Measurements from ENCODE around the gene CHRDL1.

DNA sequence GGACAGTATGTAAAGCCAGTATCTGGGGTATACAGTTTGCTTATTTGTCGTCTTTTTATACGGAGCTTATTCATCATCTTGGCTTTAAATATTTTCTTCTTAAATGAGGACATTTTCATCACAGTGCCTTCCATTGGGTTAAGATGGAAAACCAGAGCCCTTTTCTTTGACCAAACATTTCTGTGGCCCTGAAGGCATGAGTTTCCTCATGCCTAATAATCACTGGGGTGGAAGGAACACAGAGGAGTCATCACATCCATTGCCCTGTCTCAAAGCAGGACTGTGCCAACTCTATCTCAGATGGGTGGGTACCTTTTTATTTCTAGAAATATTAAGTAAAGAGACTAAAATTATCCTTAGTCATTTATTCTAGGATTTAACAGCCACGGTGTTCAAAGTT is 40.0 kb downstream of the CHRDL1 start:
- TF ChIP-seq, protein P1, sequence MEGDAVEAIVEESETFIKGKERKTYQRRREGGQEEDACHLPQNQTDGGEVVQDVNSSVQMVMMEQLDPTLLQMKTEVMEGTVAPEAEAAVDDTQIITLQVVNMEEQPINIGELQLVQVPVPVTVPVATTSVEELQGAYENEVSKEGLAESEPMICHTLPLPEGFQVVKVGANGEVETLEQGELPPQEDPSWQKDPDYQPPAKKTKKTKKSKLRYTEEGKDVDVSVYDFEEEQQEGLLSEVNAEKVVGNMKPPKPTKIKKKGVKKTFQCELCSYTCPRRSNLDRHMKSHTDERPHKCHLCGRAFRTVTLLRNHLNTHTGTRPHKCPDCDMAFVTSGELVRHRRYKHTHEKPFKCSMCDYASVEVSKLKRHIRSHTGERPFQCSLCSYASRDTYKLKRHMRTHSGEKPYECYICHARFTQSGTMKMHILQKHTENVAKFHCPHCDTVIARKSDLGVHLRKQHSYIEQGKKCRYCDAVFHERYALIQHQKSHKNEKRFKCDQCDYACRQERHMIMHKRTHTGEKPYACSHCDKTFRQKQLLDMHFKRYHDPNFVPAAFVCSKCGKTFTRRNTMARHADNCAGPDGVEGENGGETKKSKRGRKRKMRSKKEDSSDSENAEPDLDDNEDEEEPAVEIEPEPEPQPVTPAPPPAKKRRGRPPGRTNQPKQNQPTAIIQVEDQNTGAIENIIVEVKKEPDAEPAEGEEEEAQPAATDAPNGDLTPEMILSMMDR (conservative IDR thresholded peaks at IDR 0.05; ENCODE audit: low read depth, low read length): no peak
- TF ChIP-seq EZH2phosphoT487 (IDR thresholded peaks at IDR 0.05; ENCODE audit: borderline replicate concordance, low read length): no peak

Measured in PC-3 (cell line).